Uterine smooth muscle cell (primary cell): Measurements from ENCODE around the gene CISTR. TPM values are rescaled to one million over a fixed set of nuclear protein-coding genes. Genes with fewer than 3 reads are reported as not detected.

Source experiments
- total RNA-seq: library from RNA; depleted of rRNA; stranded (reverse); fragments of >200 nt; gene quantifications from 2 replicates; pipeline ENCODE4 v1.2.3, GENCODE V29; 2014

CISTR gene
- 0.75 TPM in 1 of 2 replicates, not detected in the other for total RNA-seq

DNA sequence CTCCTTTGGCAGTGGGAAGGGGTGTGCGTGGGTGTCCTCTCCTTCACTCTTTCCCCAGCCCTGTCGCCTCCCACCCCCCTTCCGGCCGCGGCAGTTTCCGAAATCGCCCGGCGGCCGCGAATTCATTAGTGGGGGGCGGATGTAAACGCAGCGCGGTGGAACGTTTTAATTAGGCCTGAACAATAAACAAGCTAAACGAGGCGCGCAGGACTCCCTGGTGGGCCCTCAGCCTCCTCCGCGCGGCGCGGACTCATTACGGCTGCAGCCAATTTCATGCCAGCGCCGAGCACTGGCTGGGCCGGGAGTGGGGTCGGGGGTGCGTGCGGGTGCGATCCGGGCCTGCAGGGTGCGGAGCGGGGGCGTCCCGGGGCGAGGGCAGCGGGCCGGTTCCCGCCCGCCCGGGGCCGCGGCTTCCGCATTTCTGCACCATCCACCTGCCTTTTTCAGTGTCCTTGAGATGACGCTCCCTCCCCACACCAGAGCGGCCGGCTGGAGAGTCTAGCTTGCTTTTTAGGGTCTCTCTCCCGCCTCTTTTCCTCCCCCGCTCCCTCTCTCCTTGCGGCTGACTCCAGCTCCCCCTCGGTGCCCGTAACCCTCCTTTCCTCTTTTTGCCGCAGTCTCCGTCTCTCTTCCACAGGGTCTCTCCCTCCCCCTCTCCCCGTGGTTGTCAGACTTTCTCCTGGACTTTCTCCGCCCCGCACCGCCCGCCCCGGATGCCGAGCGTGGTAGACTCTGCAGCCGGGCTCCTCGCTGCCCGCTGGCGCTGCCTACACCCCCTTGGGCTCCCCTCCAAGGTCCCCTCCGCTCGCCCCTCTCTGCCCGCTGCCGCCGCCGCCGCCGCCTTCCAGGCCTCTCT is at the start of gene CISTR:
Gene CISTR, minus strand, starts transcription at position 644 of the 856 bp plus-strand sequence.

DNA sequence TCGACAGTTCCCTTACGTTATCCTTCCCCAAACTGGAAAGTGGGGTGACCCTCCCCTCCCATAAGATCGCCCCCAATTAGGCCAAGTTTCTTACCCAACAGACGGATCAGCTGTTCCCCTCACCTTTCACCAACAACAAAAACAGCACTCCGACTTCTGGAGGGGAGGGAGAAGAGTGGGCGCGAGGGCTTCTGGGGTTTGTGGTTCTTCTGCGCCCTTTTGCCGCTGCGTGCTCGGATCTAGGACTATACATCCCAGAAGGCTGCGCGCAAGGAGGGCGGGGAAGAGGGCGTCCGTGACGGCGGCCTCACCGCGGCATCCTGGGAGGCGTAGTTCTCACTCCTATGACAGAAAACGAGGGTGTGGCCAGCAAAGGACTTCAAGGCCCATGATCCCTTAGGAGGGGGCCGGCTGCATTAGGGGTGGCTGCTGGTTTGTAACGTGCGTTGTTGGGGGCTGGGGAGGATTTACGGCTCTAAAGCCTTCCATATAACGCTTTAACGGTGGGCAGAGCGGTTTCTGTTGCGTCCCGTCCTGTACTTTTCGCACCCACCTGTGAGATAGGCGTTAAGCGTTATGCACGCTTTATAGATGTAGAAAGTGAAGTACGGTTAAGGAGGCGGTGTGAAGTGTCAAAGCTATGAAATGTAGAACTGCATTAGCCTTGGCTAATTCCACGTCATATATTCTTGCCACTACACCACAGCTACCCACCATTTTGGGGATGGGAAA is 24.3 kb downstream of the CISTR start, which contains the start of gene CALCOCO1:
Gene CALCOCO1, minus strand, starts transcription at position 143 of the 732 bp plus-strand sequence. CDS start 2,210 bp downstream, outside the sequence.

Other genes starting within 250 kb of the CISTR start
- not detected in 2 replicates for gene NPFF, start 244.5 kb downstream of the CISTR start, total RNA-seq
- gene ATF7, start 125.6 kb downstream of the CISTR start, total RNA-seq: 8.2 and 13.4 TPM in 2 replicates
- gene ATP5MC2, start 75.9 kb downstream of the CISTR start, total RNA-seq: 91.0 and 131 TPM in 2 replicates
- gene CALCOCO1, start 24.5 kb downstream of the CISTR start, total RNA-seq: 62.5 and 105 TPM in 2 replicates
- gene HOXC13, start 186.9 kb upstream of the CISTR start, total RNA-seq: not detected in 2 replicates
- gene HOXC12, start 202.9 kb upstream of the CISTR start, total RNA-seq: not detected in 2 replicates
- gene HOXC11, start 221.1 kb upstream of the CISTR start, total RNA-seq: not detected in 2 replicates
- gene HOTAIR, start 223.0 kb upstream of the CISTR start, total RNA-seq: under 0.01 TPM in 1 of 2 replicates, not detected in the other
- not detected in 2 replicates for gene HOXC10, start 233.2 kb upstream of the CISTR start, total RNA-seq
- gene HOXC9, start 248.2 kb upstream of the CISTR start, total RNA-seq: 0.11 TPM in 1 of 2 replicates, not detected in the other